Hippocampal formation (tissue), 2 donors: ENCODE results near the gene ERBB4.

Experiments
- DNase-seq, 2 donors: peaks; one replicate each; lab custom pipeline; 2025; lab: John Stamatoyannopoulos, UW

ERBB4 gene

DNA sequence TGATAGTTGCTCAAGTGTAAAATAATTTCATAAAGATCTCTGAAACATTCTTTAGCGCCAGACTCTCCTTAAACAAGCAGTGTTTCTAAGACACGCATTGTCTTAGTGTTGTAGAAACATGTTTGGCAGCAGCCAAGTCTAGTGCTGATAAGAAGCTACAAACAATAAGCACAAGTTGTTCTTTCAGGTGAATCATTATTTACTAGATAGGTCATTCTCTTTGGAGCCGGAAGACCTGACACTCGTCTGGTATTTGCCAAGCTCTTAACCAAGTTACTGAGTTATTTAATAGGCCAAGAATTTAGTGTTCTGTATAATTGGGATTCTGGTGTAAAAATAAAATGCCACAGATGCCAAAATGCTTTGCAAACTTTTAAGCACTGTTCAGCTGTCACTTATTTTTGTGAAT lies 1130.1 kb downstream of the ERBB4 start:
- no peak for DNase-seq

GRCh38 chr2:211407076-211407475 lies 1131.5 kb downstream of the ERBB4 start:
- DNase-seq, result no peak

DNA sequence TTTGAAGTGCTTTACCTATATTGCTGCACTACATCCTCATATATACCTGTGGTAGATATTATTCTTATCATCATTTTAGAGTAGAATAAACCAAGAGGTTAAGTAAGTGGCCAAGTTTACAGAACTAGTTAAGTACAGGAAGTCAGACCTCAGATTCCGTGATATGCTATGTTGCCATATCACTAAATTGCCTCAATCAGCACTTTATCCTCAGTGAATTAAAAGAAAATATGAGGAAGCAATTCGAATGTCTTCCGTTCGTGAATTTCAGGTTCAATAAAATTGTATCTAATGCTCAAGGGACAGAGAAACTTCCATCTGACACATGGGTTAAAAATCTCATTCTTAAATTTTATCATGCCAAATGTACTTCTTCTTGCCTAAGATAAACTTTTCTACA lies 1133.6 kb downstream of the ERBB4 start:
- DNase-seq, result no peak

DNA sequence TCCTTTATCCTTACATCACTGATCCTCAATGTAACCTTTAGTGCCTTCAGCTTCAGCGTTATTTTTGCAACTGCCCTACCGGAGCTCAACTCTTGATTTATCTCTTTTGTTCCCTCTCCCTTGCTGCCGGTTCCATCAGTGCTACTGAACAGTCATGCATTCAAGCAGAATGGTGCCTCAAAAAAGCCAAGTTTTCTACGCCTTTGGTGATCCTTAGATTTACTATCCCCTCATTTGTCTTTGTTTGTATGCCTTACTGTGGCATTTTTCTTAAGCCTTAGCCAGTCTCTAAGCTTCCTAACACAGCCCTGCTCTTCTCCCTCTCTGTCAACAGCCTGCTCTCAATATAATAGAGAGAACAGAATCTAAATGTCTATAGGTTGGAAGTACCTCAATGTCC lies 1134.5 kb downstream of the ERBB4 start:
- DNase-seq, result no peak

GRCh38 chr2:211401328-211401727 lies 1137.3 kb downstream of the ERBB4 start:
- DNase-seq, result no peak

- no peak for DNase-seq
These were observed 1140.8 kb downstream of the ERBB4 start for GRCh38 chr2:211397764-211398163.

DNA sequence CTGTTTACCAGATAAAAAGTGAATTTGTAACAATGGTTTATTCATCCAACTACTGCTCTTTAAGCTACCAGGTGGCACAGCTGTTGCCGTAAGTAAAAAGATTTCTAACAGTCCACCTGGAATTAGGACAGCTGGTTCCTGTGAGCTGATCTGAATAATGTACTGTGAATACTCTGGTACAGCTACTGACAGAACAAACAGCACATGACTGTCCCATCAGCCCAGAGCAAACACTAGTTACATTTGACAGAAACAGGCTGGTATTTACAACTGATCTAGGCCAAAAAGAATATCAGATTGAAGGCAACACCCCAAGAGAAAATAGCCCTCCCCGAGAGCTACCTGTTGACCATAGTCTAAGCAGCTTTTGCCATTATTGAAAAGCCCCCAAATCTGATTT lies 1141.8 kb downstream of the ERBB4 start:
- peak in 1 of 2 donors; percentile 5 for DNase-seq

DNA sequence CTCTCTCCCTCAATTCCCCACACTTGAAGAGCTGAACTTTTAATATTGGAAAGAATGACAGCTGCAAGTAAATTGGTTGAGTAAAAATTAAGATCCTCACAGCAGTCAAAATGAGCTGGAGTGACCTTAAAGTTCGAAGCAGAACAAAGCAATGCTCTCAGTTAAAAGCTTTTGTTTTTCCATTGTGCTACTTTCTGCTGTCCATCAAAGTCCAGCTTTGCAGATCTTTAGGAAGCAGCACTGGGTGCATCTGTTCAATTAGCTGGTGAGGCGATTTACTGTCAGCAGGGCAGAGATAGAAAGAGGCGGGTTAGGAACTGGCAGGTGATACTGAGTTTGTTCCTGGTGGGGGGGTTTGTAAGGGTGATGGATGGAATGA lies 1147.4 kb downstream of the ERBB4 start:
- DNase-seq, result peak in 1 of 2 donors; percentile 5

- peak; percentile 1 to 47 for DNase-seq
These were observed 1147.9 kb downstream of the ERBB4 start for GRCh38 chr2:211390536-211391188.

DNA sequence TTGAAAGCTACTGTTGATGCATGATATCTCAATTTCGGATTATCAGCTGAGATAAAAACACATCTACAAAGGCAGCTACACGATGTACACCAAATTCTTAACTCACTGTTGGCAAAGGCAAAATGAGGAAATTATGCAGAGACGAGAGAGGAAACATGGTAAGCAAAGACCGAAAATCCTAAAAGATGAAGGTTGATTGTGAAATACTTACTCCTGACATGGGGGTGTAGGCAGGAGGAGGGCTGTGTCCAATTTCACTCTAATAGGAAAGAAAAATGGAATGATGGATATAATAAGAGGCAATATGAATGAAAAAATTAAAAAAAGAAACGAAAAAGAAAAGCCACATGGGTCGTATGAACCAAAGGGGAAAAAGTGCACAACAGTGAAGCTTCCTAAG lies 1150.9 kb downstream of the ERBB4 start:
- DNase-seq, result no peak

- no peak for DNase-seq
These were observed 1158.6 kb downstream of the ERBB4 start for GRCh38 chr2:211380041-211380440.

DNA sequence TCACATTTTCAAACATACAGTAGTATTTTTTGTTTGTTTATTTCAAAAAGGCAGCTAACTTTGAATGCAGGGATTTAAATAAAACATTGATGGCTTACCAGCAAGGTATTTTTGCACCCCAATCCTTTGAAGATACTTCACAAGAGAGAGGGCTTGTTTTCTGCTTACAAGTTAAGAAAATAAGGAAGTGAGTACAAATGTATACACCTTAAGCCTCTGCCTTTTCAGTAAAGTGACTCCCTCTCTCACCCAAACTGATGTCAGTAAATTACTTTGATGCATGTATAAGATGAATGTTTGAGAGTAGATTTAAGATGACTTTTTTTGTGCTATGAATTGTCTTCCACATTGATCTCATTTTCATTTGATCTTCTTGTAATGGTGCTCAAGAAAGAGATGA lies 1162.2 kb downstream of the ERBB4 start:
- DNase-seq, result no peak

DNA sequence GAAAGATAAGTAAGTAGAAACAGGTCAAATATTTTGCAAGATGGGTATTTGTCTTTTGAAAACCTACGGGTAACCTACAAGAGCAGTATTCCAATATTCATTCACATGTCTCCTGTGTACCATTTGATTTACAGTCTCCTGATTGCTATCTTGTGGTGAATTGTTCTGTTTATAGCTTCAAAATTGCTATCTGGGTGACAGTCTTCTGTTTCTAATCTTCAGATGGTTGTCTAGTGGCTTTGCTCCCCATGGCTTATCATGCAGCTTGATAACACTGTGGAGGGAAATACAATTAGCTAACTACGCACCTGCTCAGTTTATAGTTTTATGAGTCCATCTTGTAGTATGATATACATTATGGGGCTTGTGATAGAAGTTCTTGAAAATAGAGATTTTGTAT lies 1165.4 kb downstream of the ERBB4 start:
- DNase-seq, result no peak

GRCh38 chr2:211371465-211371864 lies 1167.1 kb downstream of the ERBB4 start:
- no peak for DNase-seq

- DNase-seq, result no peak
These were observed 1170.1 kb downstream of the ERBB4 start for GRCh38 chr2:211368467-211368866.

- DNase-seq, result no peak
These were observed 1170.9 kb downstream of the ERBB4 start for GRCh38 chr2:211367711-211368110.

DNA sequence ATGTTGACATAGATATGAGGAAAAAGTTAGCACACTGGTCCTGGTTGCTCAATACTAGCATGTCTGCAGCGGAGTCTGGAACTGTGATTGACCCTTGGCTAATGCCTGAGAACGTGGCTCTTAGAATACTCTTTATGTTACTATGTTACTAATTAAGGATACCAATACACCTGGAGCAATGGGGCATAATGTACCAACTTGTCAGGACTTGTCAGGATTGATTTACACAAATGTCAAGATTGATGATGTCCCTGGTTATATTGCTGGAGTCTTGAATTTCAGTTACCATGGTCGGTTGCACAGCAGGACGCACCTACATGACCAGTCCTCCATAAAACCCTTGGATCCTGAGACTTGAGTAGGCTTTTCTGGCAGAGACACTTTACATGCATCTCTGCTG lies 1171.3 kb downstream of the ERBB4 start:
- DNase-seq, result no peak

GRCh38 chr2:211364911-211365310 lies 1173.7 kb downstream of the ERBB4 start:
- DNase-seq, result no peak

DNA sequence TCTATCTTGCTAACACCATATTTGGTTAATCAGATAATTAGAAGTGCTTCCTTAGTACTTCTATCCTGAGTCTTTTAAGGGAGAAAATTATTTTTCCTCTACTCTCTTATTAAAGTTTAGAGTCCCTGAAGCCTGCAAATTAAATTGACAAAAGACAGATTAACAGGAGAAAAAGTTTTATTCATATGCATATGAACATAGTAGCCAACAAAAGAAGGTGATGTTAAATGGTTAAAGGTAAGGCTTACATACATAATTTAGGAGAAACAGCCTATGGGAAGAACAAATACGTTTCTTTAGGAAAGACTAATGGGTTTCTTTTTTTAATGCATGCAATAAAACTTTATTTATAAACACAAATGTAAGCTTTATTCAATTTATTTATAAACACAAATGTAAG lies 1177.2 kb downstream of the ERBB4 start:
- DNase-seq, result no peak

GRCh38 chr2:211359347-211359746 lies 1179.3 kb downstream of the ERBB4 start:
- no peak for DNase-seq

DNA sequence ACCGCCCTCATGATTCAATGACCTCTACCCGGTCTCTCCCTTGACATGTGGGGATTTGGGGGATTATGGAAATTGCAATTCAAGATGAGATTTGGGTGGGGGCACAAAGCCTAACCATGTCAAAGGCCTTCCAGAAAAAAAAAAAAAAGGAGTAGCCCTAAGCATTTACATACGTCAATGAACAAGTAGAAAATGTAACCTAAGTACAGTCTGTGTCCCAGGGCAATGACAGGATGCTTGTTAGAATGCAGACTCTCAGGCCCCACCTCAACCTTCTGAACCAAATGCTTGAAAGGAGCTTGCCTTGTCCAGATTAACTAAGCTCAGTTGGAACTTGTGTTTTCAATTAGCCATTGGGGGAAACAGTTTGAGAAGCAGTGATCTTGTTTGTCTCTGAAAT lies 1180.1 kb downstream of the ERBB4 start:
- DNase-seq, result no peak

- no peak for DNase-seq
These were observed 1184.1 kb downstream of the ERBB4 start for GRCh38 chr2:211354481-211354880.

- peak; percentile 16 to 42 for DNase-seq
These were observed 1186.6 kb downstream of the ERBB4 start for GRCh38 chr2:211351987-211352386.

- DNase-seq, result no peak
These were observed 1189.6 kb downstream of the ERBB4 start for GRCh38 chr2:211349031-211349430.
